GM18907 (cell line): ENCODE data around the gene ATP5F1C.
A peak's percentile ranks its signal among the peaks of the same experiment; 100 is the strongest.
"Not testable (repeated sequence)": the region's sequence is repeated elsewhere in the genome, so short reads cannot be mapped to it uniquely, and the experiment has no call there.

Source experiments
- ATAC-seq: cut with Tn5 transposase; IDR thresholded peaks from one replicate; pipeline ENCODE4 v1.9.1; 2021; ENCODE audit warnings: mild to moderate bottlenecking, moderate library complexity; ENCODE audit not compliant: unreplicated experiment

ATP5F1C gene

DNA sequence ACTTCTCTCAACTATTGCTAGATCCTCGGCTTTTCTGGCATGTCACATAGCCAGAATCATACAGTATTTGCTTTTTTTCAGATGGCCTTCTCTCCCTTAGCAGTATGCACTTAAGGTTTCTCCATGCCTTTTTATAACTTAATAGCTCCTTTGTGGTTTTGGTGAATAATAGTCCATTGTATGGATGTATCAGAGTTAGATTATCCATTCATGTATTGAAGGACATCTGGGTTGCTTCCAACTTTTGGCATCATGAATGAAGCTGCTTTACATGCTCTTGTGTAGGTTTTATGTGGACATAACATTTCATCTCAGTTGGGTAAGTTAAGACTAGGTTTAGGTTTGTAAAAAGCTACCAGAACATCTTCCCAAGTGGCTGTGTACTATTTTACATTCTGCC, 4.6 kb downstream of the ATP5F1C start:
- ATAC-seq = no peak

GRCh38 chr10:7794251-7795026, 6.5 kb downstream of the ATP5F1C start:
- ATAC-seq = no peak

DNA sequence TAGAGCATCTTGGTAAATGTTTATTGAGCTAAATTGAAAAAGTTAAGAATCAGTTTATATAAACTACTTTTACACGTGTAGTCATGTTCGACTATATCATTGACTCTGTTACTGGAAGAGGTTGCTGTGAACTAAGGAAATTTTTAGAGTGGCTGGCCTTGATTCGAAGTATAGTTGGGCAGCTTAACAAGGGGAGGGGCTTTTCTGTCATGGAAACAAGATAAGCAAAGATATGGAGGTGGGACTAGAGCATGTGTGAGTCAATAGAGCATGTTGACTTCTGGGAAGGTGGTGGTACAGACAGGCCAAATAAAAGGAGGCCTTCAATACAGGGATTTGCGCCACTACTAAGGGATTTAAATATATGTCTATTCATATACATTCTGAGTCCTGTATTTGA, 7.6 kb downstream of the ATP5F1C start:
- no peak for ATAC-seq

GRCh38 chr10:7797582-7797981, 9.6 kb downstream of the ATP5F1C start:
- ATAC-seq = no peak

GRCh38 chr10:7802606-7803005, 14.6 kb downstream of the ATP5F1C start:
- ATAC-seq = no peak

DNA sequence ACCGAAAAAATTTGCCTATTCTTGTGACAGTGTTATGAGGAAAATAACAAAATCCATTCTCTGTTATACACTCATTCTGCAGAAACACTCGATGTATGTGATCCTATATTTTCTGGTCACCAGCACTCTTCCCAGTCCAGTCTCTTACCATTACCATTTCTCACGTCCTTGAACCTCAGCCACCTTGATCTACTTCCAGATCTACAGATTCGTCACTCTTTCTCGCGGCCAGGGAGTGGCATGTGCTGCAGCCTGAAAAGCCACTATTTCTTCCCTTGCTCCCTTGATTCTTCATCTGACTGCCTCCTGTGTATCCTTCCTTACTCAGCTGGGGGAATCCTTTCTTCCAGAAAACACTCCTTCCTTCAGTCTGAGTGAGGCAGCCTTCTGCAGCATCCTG, 16.2 kb downstream of the ATP5F1C start:
- no peak for ATAC-seq

- no peak for ATAC-seq
Measured at GRCh38 chr10:7804741-7805140, 16.8 kb downstream of the ATP5F1C start.

DNA sequence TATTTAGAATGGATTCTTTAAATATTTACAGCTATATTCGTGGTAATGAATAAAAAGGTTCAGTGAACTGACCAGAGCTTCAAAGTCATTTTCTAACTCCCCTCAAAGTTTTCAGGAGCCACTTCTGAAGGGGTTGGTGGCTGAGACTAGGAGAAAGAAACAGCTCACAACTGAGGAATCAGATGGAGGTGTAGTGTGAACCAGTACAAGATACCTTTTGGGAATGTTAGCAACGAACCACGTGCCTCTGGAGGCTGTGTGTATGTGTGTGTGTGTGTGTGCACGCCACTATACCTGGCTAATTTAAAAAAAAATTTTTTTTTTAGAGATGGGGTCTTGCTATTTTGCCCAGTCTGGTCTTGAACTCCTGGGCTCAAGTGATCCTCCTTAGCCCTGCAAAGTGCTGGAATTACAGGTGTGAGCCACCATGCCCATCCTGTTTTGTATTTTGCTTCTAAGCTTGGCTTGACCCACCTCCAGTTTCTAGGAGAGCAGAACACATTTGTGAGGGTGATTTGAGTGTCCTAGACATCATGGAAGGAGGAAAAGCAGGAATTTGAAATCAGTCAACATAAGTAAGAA, 20.8 kb downstream of the ATP5F1C start:
- ATAC-seq = no peak

- ATAC-seq = no peak
Measured at GRCh38 chr10:7810443-7810842, 22.5 kb downstream of the ATP5F1C start.

GRCh38 chr10:7811000-7811399, 23.0 kb downstream of the ATP5F1C start:
- no peak for ATAC-seq

GRCh38 chr10:7811743-7812142, 23.8 kb downstream of the ATP5F1C start:
- not testable (repeated sequence) for ATAC-seq

- ATAC-seq = no peak
Measured at GRCh38 chr10:7813481-7813880, 25.5 kb downstream of the ATP5F1C start.

DNA sequence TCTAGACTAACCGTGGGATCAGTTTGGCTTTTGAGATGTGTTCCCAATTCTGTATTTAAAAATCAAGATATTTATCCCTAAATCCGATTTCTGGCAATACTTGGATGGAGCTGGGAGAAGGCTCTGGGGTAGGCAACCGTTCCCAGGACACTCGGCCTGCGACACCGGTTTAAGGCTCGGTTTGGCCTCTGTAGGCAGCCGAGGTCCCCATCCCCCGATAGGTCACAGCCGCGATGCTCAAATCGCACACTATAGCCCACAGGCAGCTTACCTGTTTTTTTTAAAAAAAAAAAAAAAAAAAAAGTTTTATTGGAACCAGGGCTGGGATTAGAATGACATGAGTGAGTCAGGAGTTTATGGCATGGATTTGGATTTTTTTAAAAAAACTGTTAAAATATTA, 29.6 kb downstream of the ATP5F1C start:
- no peak for ATAC-seq

GRCh38 chr10:7817984-7818294, 30.0 kb downstream of the ATP5F1C start:
- peak; percentile 22 for ATAC-seq

GRCh38 chr10:7818295-7819120, 30.5 kb downstream of the ATP5F1C start, which contains the start of gene TAF3:
TAF3 (plus strand) TSS chr10:7818505; CDS start chr10:7818710, 205 bp downstream.
- peak; percentile 92 for ATAC-seq

GRCh38 chr10:7819121-7819460, 31.1 kb downstream of the ATP5F1C start:
- peak; percentile 48 for ATAC-seq

DNA sequence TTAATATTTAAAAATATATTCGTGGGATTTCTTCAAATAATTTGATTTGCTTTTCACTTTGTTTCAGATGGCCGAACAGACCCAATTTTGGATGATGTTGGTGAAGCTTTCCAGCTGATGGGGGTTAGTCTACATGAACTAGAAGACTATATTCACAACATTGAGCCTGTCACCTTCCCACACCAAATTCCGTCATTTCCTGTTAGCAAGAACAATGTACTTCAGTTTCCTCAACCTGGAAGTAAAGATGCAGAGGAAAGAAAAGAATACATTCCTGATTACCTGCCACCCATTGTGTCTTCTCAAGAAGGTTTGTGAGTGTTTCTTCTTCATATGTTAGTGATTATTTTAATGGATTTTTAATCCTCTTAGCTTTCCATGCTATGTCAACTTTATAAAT, 36.3 kb downstream of the ATP5F1C start:
- no peak for ATAC-seq

GRCh38 chr10:7826971-7827370, 39.0 kb downstream of the ATP5F1C start:
- ATAC-seq = no peak

DNA sequence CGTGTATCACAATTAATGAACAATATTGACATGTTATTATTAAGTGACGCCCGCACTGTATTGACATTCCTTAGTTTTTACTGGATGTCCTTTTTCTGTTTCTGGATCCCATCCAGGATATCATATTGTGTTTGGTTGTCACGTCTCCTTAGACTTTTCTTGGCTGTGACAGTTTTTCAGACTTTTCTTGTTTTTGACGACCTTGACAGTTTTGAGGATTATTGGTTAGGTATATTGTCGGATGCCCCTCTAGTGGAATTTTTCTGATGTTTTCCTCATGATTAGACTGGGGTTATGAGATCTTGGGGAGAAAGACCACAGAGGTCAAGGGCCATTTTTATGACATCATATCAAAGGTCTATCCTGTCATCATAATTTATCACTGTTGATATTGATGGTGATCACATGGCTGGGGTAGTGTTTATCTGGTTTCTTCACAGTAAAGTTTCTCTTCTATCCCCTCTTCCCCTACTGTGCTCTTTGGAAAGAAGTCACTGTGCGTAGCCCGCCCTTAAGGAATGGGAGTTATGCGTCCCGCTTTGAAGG, 41.4 kb downstream of the ATP5F1C start:
- no peak for ATAC-seq

DNA sequence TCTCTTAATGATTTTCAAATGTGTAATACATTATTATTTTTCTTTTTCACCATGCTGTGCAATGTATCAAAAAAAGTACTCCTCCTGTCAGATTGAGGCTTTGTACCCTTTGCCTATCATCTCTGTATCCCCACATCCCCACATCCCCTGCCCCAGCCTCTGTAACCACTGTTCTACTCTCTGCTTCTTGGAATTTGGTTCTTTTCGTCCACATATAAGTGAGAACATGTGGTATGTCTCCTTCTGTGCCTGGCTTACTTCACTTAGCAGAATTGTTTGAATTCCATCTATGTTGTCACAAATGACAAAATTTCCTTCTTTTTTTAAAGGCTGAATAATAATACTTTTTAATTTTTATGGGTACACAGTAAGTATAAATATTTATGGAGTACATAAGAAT, 44.1 kb downstream of the ATP5F1C start:
- no peak for ATAC-seq

DNA sequence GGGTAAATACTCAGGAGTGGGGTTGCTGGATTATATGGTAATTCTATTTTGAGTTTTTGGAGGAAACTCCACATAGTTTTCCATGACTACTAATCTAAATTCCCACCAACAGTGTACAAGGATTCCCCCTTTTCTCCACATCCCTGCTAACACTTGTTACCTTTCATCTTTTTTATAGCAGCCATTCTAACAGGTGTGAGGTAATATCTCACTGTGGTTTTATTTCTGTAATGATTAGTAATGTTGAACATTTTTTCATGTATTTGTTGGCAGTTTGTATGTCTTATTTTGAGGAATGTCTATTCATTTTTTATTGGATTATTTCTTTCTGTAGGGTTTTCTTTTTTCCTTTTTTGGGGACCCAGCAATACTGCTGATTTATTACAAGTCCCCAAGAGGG, 45.2 kb downstream of the ATP5F1C start:
- ATAC-seq = no peak

GRCh38 chr10:7834262-7834661, 46.3 kb downstream of the ATP5F1C start:
- ATAC-seq = no peak
